ENCODE results near the gene RPS6KA2.

DNA sequence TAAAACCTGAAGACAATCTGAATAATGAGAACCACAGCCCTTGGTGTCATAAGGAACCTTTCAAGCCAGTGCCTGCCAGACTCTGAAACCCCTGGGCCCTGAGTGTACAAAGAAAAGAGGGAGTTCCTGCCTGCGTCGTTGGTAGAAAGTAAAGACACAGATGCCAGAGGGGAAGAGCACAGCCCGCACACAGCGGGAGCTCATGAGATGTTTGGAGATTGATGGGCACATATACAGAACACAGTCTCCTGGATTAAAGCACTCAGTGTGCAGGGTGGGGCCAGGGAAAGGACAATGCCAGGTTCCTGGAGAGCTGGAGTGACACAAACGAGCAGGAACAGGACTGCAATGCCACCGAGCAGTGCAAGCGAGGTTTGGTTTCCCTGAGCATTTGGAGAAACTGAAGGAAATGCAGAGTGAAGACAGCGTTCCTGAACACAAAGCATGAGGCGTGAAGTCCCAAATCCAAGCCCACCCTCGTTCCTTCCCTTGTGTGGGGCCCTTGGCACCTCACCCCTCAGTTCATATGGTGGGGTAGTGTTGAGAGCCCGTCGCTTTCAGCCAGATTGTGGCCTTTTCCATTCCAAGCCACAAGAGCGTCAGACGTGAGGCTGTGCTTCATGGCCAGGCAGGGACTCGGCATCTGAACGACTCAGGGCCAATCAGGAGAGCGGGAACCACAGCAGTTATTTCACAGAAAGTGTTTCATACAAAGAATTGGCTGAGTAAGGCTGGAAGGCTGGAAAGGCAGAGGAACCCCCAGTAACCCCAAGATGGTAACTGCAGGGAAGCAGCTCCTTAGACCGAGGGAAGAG, 41.0 kb upstream of the RPS6KA2 start:
- TF ChIP-seq, protein P1, sequence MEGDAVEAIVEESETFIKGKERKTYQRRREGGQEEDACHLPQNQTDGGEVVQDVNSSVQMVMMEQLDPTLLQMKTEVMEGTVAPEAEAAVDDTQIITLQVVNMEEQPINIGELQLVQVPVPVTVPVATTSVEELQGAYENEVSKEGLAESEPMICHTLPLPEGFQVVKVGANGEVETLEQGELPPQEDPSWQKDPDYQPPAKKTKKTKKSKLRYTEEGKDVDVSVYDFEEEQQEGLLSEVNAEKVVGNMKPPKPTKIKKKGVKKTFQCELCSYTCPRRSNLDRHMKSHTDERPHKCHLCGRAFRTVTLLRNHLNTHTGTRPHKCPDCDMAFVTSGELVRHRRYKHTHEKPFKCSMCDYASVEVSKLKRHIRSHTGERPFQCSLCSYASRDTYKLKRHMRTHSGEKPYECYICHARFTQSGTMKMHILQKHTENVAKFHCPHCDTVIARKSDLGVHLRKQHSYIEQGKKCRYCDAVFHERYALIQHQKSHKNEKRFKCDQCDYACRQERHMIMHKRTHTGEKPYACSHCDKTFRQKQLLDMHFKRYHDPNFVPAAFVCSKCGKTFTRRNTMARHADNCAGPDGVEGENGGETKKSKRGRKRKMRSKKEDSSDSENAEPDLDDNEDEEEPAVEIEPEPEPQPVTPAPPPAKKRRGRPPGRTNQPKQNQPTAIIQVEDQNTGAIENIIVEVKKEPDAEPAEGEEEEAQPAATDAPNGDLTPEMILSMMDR (IDR thresholded peaks at IDR 0.05) = no peak
- TF ChIP-seq ZFX (IDR thresholded peaks at IDR 0.05; ENCODE audit: borderline replicate concordance) = no peak

All from 22Rv1 (cell line).